ENCODE measurements around the gene SOST. TPM values are rescaled to one million over a fixed set of nuclear protein-coding genes. Genes with fewer than 3 reads are reported as not detected.

The SOST gene
- total and polyA plus RNA-seq, 2 donors (not counting 1 experiment from before 2014, with no cell fraction given), result not detected

DNA sequence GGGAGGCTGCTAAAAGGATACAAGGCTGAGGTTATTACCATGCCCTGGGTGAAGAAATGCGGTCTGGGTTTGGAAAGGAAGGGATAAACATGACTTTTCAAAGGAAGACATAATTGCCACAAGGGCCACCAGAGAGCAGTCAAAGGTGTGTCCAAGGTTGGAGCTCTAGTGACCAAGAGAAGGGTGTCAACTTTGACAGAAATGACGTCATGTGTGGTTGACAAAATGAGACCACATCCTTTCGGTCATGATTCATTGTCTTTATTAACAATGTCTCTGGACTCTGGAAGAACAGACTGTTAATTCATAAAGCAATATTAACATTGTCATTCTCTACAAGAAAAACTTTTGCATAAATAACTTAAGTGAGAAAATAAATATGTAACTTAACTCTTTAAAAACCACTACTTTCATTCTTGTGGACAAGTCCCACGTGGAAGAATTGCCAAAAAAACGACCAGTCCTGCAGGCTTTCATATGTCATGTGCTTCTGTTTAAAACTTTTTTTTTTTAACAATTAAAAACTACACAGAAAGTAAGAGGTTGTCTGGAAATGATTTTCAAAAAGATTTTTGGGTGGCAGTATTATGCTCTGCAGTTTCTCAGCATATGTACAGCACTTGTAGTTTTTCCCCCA lies 5.0 kb downstream of the SOST start:
- intact Hi-C loops (cut with micrococcal nuclease), result no loop called here
- H3K4me2 ChIP-seq (replicated peaks; ENCODE audit: low read depth, low read length, poor library complexity, severe bottlenecking), result no peak overlapping the region
- no peak for TF ChIP-seq EZH2 (IDR thresholded peaks at IDR 0.05; ENCODE audit: borderline replicate concordance, insufficient read depth, low read depth, low read length, poor library complexity, severe bottlenecking)
- TF ChIP-seq CTCF (IDR thresholded peaks at IDR 0.05), result no peak
- H3K9me3 ChIP-seq (ENCODE audit: control extremely low read depth in 1 of 3, control insufficient read depth in 2 of 3, insufficient read depth in 1 of 3, low read length in 2 of 3), result no peaks in the 10 kb centered on the region
- peaks cover 5 to 6% of the 10 kb centered on the region in 2 donors for H3K4me1 ChIP-seq (ENCODE audit: control insufficient read depth in 2 of 2, insufficient read depth in 2 of 2, low read length in 2 of 2)
- ATAC-seq (ENCODE audit: low read depth) (no peak), DNase-seq (no peak)
- peaks cover 59% of the 10 kb centered on the region for H3K27me3 Mint-ChIP-seq
- no peak overlapping the region for H3K9ac ChIP-seq (ENCODE audit: low read length)
- 55% methylated on average over 2 of the region's 5 CpGs for WGBS (ENCODE audit: insufficient coverage)
- no peaks in the 10 kb centered on the region for H4K20me1 ChIP-seq (ENCODE audit: control insufficient read depth, insufficient read depth, low read length, poor library complexity, severe bottlenecking)
- peaks cover 6% of the 10 kb centered on the region for H3K4me1 Mint-ChIP-seq
- H3K27ac Mint-ChIP-seq, result no peak overlapping the region
- H3K4me3 Mint-ChIP-seq, result no peak overlapping the region
- H3K9me3 Mint-ChIP-seq (ENCODE audit: insufficient read depth), result no peaks in the 10 kb centered on the region
- peaks cover 0 to 41% (median 8%) of the 10 kb centered on the region in 4 experiments for H3K27me3 ChIP-seq (replicated peaks in 1 of 4; ENCODE audit: control extremely low read depth in 1 of 4, control insufficient read depth in 3 of 4, insufficient read depth in 4 of 4, low read length in 3 of 4)
- no peaks in the 10 kb centered on the region for H3K36me3 ChIP-seq (replicated peaks in 1 of 2; ENCODE audit: control extremely low read depth in 1 of 2, control insufficient read depth in 1 of 2, extremely low read depth in 1 of 2, insufficient read depth in 2 of 2, low read length in 1 of 2)
- H3K27ac ChIP-seq (ENCODE audit: low read length in 2 of 2), result no peak overlapping the region
- H2AFZ ChIP-seq (ENCODE audit: insufficient read depth, low read depth, low read length, poor library complexity, severe bottlenecking), result no peak overlapping the region
- no peak overlapping the region for H3K4me3 ChIP-seq (ENCODE audit: control extremely low read depth in 1 of 5, extremely low read depth in 1 of 5, insufficient read depth in 1 of 5, low read depth in 2 of 5, low read length in 4 of 5)
- ChIA-PET CTCF (interaction anchor here (0.7 to 1.4 kb wide), 2 partner anchors 13 to 80 kb away, joined by 3 to 4 read pairs; no protein-coding TSS in a partner anchor), POLR2A (no interaction called here)
- no peaks in the 10 kb centered on the region for H3K79me2 ChIP-seq (ENCODE audit: control insufficient read depth, insufficient read depth, low read length)

DNA sequence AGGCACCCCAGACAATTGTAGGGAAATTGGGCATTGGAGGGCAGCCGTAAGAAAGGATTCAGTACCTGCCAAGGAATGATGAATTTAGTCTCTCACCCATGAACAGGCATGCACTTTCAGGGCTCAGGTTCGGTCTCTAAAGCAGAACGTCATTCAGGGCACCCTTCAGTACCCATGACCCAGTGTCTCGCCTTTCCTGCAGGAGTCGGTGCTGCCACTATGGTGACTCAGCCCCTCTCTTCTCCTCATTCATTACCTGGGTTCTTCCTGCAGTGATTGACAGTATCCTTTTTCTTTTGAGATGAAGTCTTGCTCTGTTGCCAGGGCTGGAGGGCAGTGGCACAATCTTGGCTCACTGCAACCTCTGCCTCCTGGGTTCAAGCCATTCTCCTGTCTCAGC lies 8.4 kb downstream of the SOST start:
- Mint-ChIP-seq H3K4me3 (no peak overlapping the region), H3K27ac (no peak overlapping the region), H3K27me3 (peaks cover 61% of the 10 kb centered on the region), H3K4me1 (peaks cover 6% of the 10 kb centered on the region), H3K9me3 (ENCODE audit: insufficient read depth) (no peaks in the 10 kb centered on the region)
- WGBS (ENCODE audit: insufficient coverage), result 65% methylated on average over 4 of the region's 5 CpGs
- H3K9ac ChIP-seq (ENCODE audit: low read length), result no peak overlapping the region
- H4K20me1 ChIP-seq (ENCODE audit: control insufficient read depth, insufficient read depth, low read length, poor library complexity, severe bottlenecking), result no peaks in the 10 kb centered on the region
- H3K4me2 ChIP-seq (replicated peaks; ENCODE audit: low read depth, low read length, poor library complexity, severe bottlenecking), result no peak overlapping the region
- peaks cover 0 to 24% (median 8%) of the 10 kb centered on the region in 4 experiments for H3K27me3 ChIP-seq (replicated peaks in 1 of 4; ENCODE audit: control extremely low read depth in 1 of 4, control insufficient read depth in 3 of 4, insufficient read depth in 4 of 4, low read length in 3 of 4)
- no peak overlapping the region for H2AFZ ChIP-seq (ENCODE audit: insufficient read depth, low read depth, low read length, poor library complexity, severe bottlenecking)
- H3K79me2 ChIP-seq (ENCODE audit: control insufficient read depth, insufficient read depth, low read length), result no peaks in the 10 kb centered on the region
- no peaks in the 10 kb centered on the region for H3K36me3 ChIP-seq (replicated peaks in 1 of 2; ENCODE audit: control extremely low read depth in 1 of 2, control insufficient read depth in 1 of 2, extremely low read depth in 1 of 2, insufficient read depth in 2 of 2, low read length in 1 of 2)
- no peak overlapping the region for H3K27ac ChIP-seq (ENCODE audit: low read length in 2 of 2)
- H3K9me3 ChIP-seq (ENCODE audit: control extremely low read depth in 1 of 3, control insufficient read depth in 2 of 3, insufficient read depth in 1 of 3, low read length in 2 of 3), result no peaks in the 10 kb centered on the region
- no peak for TF ChIP-seq CTCF (IDR thresholded peaks at IDR 0.05)
- intact Hi-C loops (cut with micrococcal nuclease), result no loop called here
- no peak overlapping the region for H3K4me3 ChIP-seq (ENCODE audit: control extremely low read depth in 1 of 5, extremely low read depth in 1 of 5, insufficient read depth in 1 of 5, low read depth in 2 of 5, low read length in 4 of 5)
- ChIA-PET CTCF (interaction anchor here (1.6 to 2.3 kb wide), 3 partner anchors 10 to 55 kb away, joined by 6 to 16 read pairs (median 9); no protein-coding TSS in a partner anchor), POLR2A (no interaction called here)
- DNase-seq (no peak), ATAC-seq (ENCODE audit: low read depth) (no peak)
- peaks cover under 1 to 6% of the 10 kb centered on the region in 2 donors for H3K4me1 ChIP-seq (ENCODE audit: control insufficient read depth in 2 of 2, insufficient read depth in 2 of 2, low read length in 2 of 2)

Data from B cell (primary cell).